Panc1 (cell line): ENCODE results near the gene TBC1D22A. TPM values are rescaled to one million over a fixed set of nuclear protein-coding genes. Genes with fewer than 3 reads are reported as not detected.

Experiments used
- ATAC-seq: fragments of 200-7000 bp; cut with Tn5 transposase; 2 replicates; pipeline ENCODE4 v1.9.1; 2020; ENCODE audit warnings: mild to moderate bottlenecking, moderate library complexity
- BruUV-seq: library from RNA; stranded (reverse); fragments of 400-500 nt; replicated peaks from 2 replicates; lab custom pipeline; 2021; lab: Mats Ljungman, UMichigan
- CTCF ChIA-PET: fragments of 300-600 bp; sonication (Branson Sonifier 250); formaldehyde crosslinking; loops from one replicate; lab custom pipeline; 2022; ENCODE audit warnings: antibody characterized with exemption; lab: Charles Lee
- POLR2A ChIA-PET: fragments of 300-600 bp; sonication (Branson Sonifier 250); formaldehyde crosslinking; loops from one replicate; lab custom pipeline; 2022; ENCODE audit warnings: antibody characterized with exemption; lab: Charles Lee
- DNase-seq: peaks from one replicate; pipeline ENCODE4 v3.0.0-alpha.2; 2010; ENCODE audit warnings: low read depth, low spot score
- H3K27ac ChIP-seq: 2 replicates; pipeline ENCODE4 v1.5.1; 2011; ENCODE audit warnings: mild to moderate bottlenecking, low read length, inconsistent platforms
- H3K27me3 ChIP-seq: fragments of 200-500 bp; sonication (Bioruptor generic); 2 replicates; pipeline ENCODE4 v1.6.0; 2014; ENCODE audit warnings: low read length, inconsistent platforms; ENCODE audit not compliant: control insufficient read depth, insufficient read depth
- H3K36me3 ChIP-seq: fragments of 200-500 bp; sonication (Bioruptor generic); 2 replicates; pipeline ENCODE4 v1.5.1; 2014; ENCODE audit warnings: inconsistent platforms, mild to moderate bottlenecking, low read length, moderate library complexity; ENCODE audit not compliant: control insufficient read depth, insufficient read depth
- H3K4me1 ChIP-seq: 2 replicates; pipeline ENCODE4 v1.5.1; 2011; ENCODE audit warnings: inconsistent platforms, mild to moderate bottlenecking, low read length, moderate library complexity; ENCODE audit not compliant: control insufficient read depth, insufficient read depth
- H3K4me3 ChIP-seq, 2 experiments: 2 replicates each; pipeline ENCODE4 v1.5.1; 2011 to 2012; ENCODE audit warnings: low read depth in 2 of 2, low read length in 2 of 2, mild to moderate bottlenecking in 2 of 2, inconsistent platforms in 1 of 2, moderate library complexity in 1 of 2
- H3K9me3 ChIP-seq: fragments of 200-500 bp; sonication (Bioruptor generic); 2 replicates; pipeline ENCODE4 v1.5.1; 2014; ENCODE audit warnings: low read depth, mild to moderate bottlenecking, inconsistent platforms, low read length, moderate library complexity; ENCODE audit not compliant: control insufficient read depth, insufficient read depth
- CTCF ChIP-seq: fragments of 450-650 bp; IDR thresholded peaks from 2 replicates; pipeline ENCODE4 v1.5.1; 2017; ENCODE audit warnings: mild to moderate bottlenecking
- POLR2AphosphoS5 ChIP-seq: IDR thresholded peaks from 2 replicates; pipeline ENCODE4 v1.6.1; 2012; ENCODE audit warnings: mild to moderate bottlenecking, low read depth, low read length, moderate library complexity
- REST ChIP-seq, 2 experiments: IDR thresholded peaks; 2 replicates each; pipeline ENCODE4 v1.6.1; 2011 to 2012; ENCODE audit warnings: low read depth in 2 of 2, control low read depth in 1 of 2, low read length in 1 of 2, mild to moderate bottlenecking in 1 of 2, moderate library complexity in 1 of 2; ENCODE audit not compliant: insufficient read depth in 1 of 2
- SIN3A ChIP-seq: IDR thresholded peaks from 2 replicates; pipeline ENCODE4 v1.6.1; 2012; ENCODE audit warnings: low read depth, mild to moderate bottlenecking, low read length, moderate library complexity, borderline replicate concordance; ENCODE audit not compliant: insufficient read depth
- TCF7L2 ChIP-seq: IDR thresholded peaks from 2 replicates; pipeline ENCODE4 v1.6.1; 2011; ENCODE audit warnings: mild to moderate bottlenecking, low read depth, low read length, inconsistent platforms
- in situ Hi-C: cut with HindIII; loops from 2 replicates; pipeline ENCODE4 v1.10.0; 2016; ENCODE audit warnings: low sequenced_read_pairs, low pct_unique_long_range_greater_than_20kb
- intact Hi-C: fragments of 100-400 bp; cut with micrococcal nuclease; formaldehyde crosslinking; loops from one replicate; pipeline ENCODE4 v1.10.0; 2022; ENCODE audit not compliant: unreplicated experiment
- total RNA-seq: library from RNA; stranded (reverse); gene quantifications from one replicate; pipeline ENCODE4 v1.2.1, GENCODE V29; 2021; ENCODE audit not compliant: unreplicated experiment

Gene TBC1D22A
- total RNA-seq, 1 experiment from 2014 or later, result 28.7 TPM

- H3K36me3 ChIP-seq, result peaks cover 2% of the 10 kb centered on the region; the same call in 1 of the 2 replicates
- intact Hi-C loops, result no loop called here
- POLR2A ChIA-PET, result no interaction called here
- no peak for ATAC-seq
- BruUV-seq, result no TSS peak
- TF ChIP-seq CTCF (no peak), POLR2AphosphoS5 (no peak), SIN3A (no peak), TCF7L2 (no peak), REST (IDR thresholded peaks at IDR 0.05; ENCODE audit: insufficient read depth in 1 of 2, low read depth in 2 of 2, low read length in 1 of 2) (no peak)
- no peak for DNase-seq
- peak overlapping the region; percentile 5; the same call in 1 of the 2 replicates for H3K27ac ChIP-seq
- peaks cover 18% of the 10 kb centered on the region for H3K4me1 ChIP-seq
- H3K4me3 ChIP-seq, result no peak overlapping the region; a peak in 1 of 4 replicates
- in situ Hi-C loops, result no loop called here
- no peaks in the 10 kb centered on the region for H3K27me3 ChIP-seq
- H3K9me3 ChIP-seq, result no peaks in the 10 kb centered on the region
- CTCF ChIA-PET, result no interaction called here
These were observed 1.8 kb downstream of the TBC1D22A start for GRCh38 chr22:46764140-46764680.

- CTCF ChIA-PET, result no interaction called here
- no peaks in the 10 kb centered on the region for H3K9me3 ChIP-seq
These were observed 2.5 kb downstream of the TBC1D22A start for GRCh38 chr22:46764779-46765485.

More at GRCh38 chr22:46764779-46765485, 2.5 kb downstream of the TBC1D22A start:
- ATAC-seq, result no peak
- Histone ChIP-seq H3K27me3 (no peaks in the 10 kb centered on the region), H3K27ac (peak overlapping the region; percentile 34; the same call in 1 of the 2 replicates), H3K4me3 (no peak overlapping the region), H3K36me3 (peaks cover 2% of the 10 kb centered on the region; the same call in 1 of the 2 replicates), H3K4me1 (peaks cover 20% of the 10 kb centered on the region)
- BruUV-seq, result no TSS peak
- in situ Hi-C loops, result no loop called here
- POLR2A ChIA-PET, result no interaction called here
- TF ChIP-seq POLR2AphosphoS5 (no peak), CTCF (no peak), TCF7L2 (no peak), REST (IDR thresholded peaks at IDR 0.05; ENCODE audit: insufficient read depth in 1 of 2, low read depth in 2 of 2, low read length in 1 of 2) (no peak), SIN3A (no peak)
- no peak for DNase-seq
- intact Hi-C loops, result no loop called here
